Measurements from ENCODE around the gene ST3GAL3.

The ST3GAL3 gene

DNA sequence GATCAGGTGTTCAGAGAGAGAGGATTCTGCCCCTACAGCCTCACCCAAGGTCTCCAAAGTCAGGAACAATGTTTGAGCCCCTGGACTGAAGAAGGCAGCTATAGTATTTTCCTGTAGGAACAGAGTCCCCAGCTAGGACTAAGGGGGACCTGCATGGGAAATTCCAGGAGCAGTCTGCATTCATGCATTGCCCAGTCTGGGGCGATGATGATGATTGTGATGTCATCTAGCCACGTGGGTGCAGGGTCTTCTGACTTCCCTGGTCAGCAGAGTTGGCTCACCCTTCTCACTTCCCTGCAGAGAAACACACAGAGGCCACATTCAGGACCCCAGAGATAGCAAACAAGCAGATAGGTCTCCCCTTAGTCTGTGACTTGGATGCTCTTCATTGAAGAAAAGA, 169.8 kb downstream of the ST3GAL3 start:
- H3K4me3 ChIP-seq (ENCODE audit: extremely low read depth, insufficient read depth, low read length, poor library complexity, severe bottlenecking) = no peak overlapping the region
- 60 to 100% methylated on average over 1 to 2 of the region's 2 CpGs for WGBS, 2 experiments (ENCODE audit: insufficient coverage in 2 of 2)
- H3K27ac ChIP-seq (ENCODE audit: low read depth, low read length, severe bottlenecking) = no peak overlapping the region
- H3K36me3 ChIP-seq (ENCODE audit: control insufficient read depth, insufficient read depth, low read length) = peaks cover 7% of the 10 kb centered on the region
- peaks cover 8% of the 10 kb centered on the region for H3K4me1 ChIP-seq (ENCODE audit: control insufficient read depth, insufficient read depth, low read length, poor library complexity, severe bottlenecking)
- no peaks in the 10 kb centered on the region for H3K9me3 ChIP-seq (ENCODE audit: control insufficient read depth, low read length)

DNA sequence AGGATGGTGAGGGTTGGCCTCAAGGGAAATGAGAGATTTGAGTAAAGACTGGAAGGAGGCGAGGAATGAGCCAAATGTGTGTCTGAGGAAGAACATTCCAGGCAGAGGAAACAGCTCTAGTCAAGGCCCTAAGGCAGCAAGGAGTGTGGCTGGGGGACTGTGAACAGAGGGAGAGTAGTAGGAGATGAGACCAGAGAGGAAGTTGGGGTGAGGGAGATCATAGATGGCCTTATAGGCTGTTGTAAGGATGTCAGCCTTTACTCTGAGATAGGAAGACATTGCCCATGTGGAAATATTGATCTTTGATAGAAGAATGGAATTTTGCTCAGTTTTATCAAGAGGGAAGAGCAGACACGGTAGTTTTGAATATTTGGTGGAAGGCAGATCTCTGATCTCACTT, 171.1 kb downstream of the ST3GAL3 start:
- Histone ChIP-seq H3K4me1 (ENCODE audit: control insufficient read depth, insufficient read depth, low read length, poor library complexity, severe bottlenecking) (peaks cover 8% of the 10 kb centered on the region), H3K9me3 (ENCODE audit: control insufficient read depth, low read length) (no peaks in the 10 kb centered on the region), H3K4me3 (ENCODE audit: extremely low read depth, insufficient read depth, low read length, poor library complexity, severe bottlenecking) (no peak overlapping the region), H3K27ac (ENCODE audit: low read depth, low read length, severe bottlenecking) (no peak overlapping the region), H3K36me3 (ENCODE audit: control insufficient read depth, insufficient read depth, low read length) (peaks cover 7% of the 10 kb centered on the region)
- 94 to 95% methylated on average over 1 to 2 of the region's 2 CpGs for WGBS, 2 experiments (ENCODE audit: insufficient coverage in 2 of 2)

DNA sequence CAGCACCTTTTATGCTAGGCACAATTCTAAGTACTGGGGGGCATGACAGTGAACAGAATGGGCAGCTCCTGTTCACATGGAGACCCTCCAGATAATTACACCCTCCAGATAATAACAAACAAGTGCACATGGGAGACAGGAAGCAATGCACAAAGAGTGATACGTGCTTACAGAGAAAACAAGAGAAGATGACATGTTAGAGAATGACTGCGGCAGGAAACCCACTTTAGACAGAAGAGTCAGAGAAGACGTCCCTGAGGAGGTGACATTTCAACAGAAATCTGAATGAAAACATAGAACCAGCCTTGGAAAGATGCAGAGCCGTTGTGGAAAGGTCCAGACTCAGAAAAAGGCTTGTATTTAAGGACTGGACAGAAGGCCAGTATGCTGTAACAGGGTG, 171.5 kb downstream of the ST3GAL3 start:
- Histone ChIP-seq H3K4me1 (ENCODE audit: control insufficient read depth, insufficient read depth, low read length, poor library complexity, severe bottlenecking) (peaks cover 8% of the 10 kb centered on the region), H3K4me3 (ENCODE audit: extremely low read depth, insufficient read depth, low read length, poor library complexity, severe bottlenecking) (no peak overlapping the region), H3K27ac (ENCODE audit: low read depth, low read length, severe bottlenecking) (no peak overlapping the region), H3K36me3 (ENCODE audit: control insufficient read depth, insufficient read depth, low read length) (peaks cover 7% of the 10 kb centered on the region), H3K9me3 (ENCODE audit: control insufficient read depth, low read length) (no peaks in the 10 kb centered on the region)
- 91 to 100% methylated on average over 3 to 4 of the region's 4 CpGs for WGBS, 2 experiments (ENCODE audit: insufficient coverage in 2 of 2)

DNA sequence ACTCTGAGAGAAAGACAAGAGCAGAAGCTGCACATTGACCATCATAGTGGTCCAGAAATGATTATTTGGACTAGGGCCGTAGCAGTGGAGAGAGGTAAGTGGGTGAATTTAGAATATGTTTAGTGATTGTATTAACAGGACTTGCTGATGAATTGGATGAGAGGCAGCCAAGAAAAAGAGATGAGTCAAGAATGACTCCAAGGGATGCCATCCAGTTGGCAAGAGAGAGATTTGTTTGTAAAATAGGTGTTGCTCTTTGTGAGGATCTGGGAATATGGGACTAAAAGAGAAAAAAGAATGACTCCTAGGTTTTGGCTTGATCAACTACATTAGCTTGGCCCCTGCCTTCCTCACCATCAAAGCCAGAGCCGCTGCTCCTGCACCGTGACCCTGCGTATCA, 172.1 kb downstream of the ST3GAL3 start:
- peaks cover 7% of the 10 kb centered on the region for H3K36me3 ChIP-seq (ENCODE audit: control insufficient read depth, insufficient read depth, low read length)
- 90 to 95% methylated on average over 2 to 4 of the region's 4 CpGs for WGBS, 2 experiments (ENCODE audit: insufficient coverage in 2 of 2)

DNA sequence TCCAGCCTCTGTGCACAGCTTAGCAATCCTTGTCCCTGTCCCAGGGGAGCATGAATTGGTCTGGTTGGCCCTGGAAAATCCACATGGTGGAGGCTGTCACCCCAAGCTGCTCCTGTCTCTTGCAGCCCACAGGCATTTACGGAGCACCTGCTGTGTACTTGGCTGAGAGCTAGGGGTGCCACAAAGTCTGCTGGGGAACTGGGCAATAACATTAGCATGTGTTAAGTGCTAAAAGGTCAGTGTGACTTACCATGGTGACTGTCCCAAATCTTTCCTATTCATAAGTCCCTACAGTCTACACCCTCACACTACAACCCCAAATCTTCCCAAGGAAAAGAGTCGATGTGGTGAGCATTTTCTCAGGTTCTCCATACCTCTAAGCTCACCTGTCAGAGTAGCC, 172.7 kb downstream of the ST3GAL3 start:
- no peak overlapping the region for H3K27ac ChIP-seq (ENCODE audit: low read depth, low read length, severe bottlenecking)
- H3K9me3 ChIP-seq (ENCODE audit: control insufficient read depth, low read length) = no peaks in the 10 kb centered on the region
- H3K36me3 ChIP-seq (ENCODE audit: control insufficient read depth, insufficient read depth, low read length) = peaks cover 7% of the 10 kb centered on the region
- WGBS, 2 experiments (ENCODE audit: insufficient coverage in 2 of 2) = 91 to 93% methylated on average over 2 of the region's 2 CpGs
- H3K4me3 ChIP-seq (ENCODE audit: extremely low read depth, insufficient read depth, low read length, poor library complexity, severe bottlenecking) = no peak overlapping the region
- peaks cover 2% of the 10 kb centered on the region for H3K4me1 ChIP-seq (ENCODE audit: control insufficient read depth, insufficient read depth, low read length, poor library complexity, severe bottlenecking)

More for the DNA sequence above, 172.1 kb downstream of the ST3GAL3 start:
- H3K4me3 ChIP-seq (ENCODE audit: extremely low read depth, insufficient read depth, low read length, poor library complexity, severe bottlenecking) = no peak overlapping the region
- peaks cover 7% of the 10 kb centered on the region for H3K4me1 ChIP-seq (ENCODE audit: control insufficient read depth, insufficient read depth, low read length, poor library complexity, severe bottlenecking)
- no peaks in the 10 kb centered on the region for H3K9me3 ChIP-seq (ENCODE audit: control insufficient read depth, low read length)
- H3K27ac ChIP-seq (ENCODE audit: low read depth, low read length, severe bottlenecking) = no peak overlapping the region

DNA sequence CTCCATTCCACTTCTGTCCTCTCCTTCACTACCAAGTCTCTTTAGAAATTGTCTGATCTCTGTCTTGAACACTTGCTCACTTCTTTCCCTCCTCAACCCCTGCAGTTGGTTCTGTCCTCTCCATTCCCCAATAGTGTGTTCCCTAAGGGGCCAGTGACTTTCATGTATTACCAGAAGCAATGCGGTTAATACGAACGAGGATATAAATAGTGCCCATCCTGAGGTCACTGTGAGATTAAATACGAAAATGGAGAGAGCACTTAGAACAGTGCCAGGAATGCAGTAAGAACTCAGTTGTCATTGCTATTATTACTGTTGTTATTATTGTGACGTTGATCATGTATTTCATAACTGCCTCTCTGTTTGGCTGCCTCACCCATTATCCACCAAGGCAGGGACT, 173.3 kb downstream of the ST3GAL3 start:
- Histone ChIP-seq H3K9me3 (ENCODE audit: control insufficient read depth, low read length) (no peaks in the 10 kb centered on the region), H3K4me3 (ENCODE audit: extremely low read depth, insufficient read depth, low read length, poor library complexity, severe bottlenecking) (no peak overlapping the region), H3K36me3 (ENCODE audit: control insufficient read depth, insufficient read depth, low read length) (peaks cover 7% of the 10 kb centered on the region), H3K4me1 (ENCODE audit: control insufficient read depth, insufficient read depth, low read length, poor library complexity, severe bottlenecking) (peaks cover 4% of the 10 kb centered on the region), H3K27ac (ENCODE audit: low read depth, low read length, severe bottlenecking) (no peak overlapping the region)
- 88 to 100% methylated on average over 4 to 5 of the region's 5 CpGs for WGBS, 2 experiments (ENCODE audit: insufficient coverage in 2 of 2)

DNA sequence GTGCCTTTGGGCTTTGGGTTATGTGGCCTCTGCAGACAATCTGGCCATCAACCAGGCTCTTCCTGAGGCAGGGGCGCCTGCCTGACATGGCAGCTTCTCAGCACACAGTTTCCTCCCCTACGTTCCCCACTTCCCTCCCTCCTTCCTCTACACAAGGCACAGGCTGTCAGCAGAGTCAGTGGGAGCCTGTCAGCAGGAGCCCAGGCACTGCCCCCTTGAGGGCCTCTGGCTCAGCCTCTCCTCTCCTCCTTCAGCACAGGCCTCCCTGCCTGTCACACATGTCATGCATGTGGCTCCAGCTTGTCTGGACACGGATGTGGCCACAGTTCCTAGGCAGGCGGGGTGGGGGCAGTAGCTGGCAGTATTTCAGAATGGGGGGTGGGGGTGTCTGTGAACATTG, 174.1 kb downstream of the ST3GAL3 start:
- Histone ChIP-seq H3K36me3 (ENCODE audit: control insufficient read depth, insufficient read depth, low read length) (peaks cover 7% of the 10 kb centered on the region), H3K4me1 (ENCODE audit: control insufficient read depth, insufficient read depth, low read length, poor library complexity, severe bottlenecking) (peaks cover 4% of the 10 kb centered on the region), H3K4me3 (ENCODE audit: extremely low read depth, insufficient read depth, low read length, poor library complexity, severe bottlenecking) (no peak overlapping the region), H3K27ac (ENCODE audit: low read depth, low read length, severe bottlenecking) (no peak overlapping the region), H3K9me3 (ENCODE audit: control insufficient read depth, low read length) (no peaks in the 10 kb centered on the region)
- WGBS, 2 experiments (ENCODE audit: insufficient coverage in 2 of 2) = 92% methylated on average over 2 of the region's 4 CpGs; no CpG with 5 or more reads in 1 of the 2 experiments

DNA sequence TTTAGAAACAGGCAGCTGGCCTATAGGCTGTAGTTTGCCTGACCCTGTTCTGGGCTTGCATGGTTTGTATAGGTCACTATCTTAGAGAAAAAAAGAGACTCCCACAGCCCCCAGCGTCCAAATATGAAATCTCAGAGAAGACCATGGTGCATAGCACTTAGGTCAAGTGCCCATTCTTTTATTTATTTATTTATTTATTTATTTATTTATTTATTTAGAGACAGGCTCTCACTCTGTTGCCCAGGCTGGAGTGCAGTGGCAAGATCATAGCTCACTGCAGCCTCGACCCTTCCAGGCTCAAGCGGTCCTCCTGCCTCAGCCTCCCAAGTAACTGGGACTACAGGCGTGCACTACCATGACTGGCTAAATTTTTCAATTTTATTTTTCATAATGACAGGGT, 175.4 kb downstream of the ST3GAL3 start:
- Histone ChIP-seq H3K36me3 (ENCODE audit: control insufficient read depth, insufficient read depth, low read length) (peaks cover 7% of the 10 kb centered on the region), H3K4me3 (ENCODE audit: extremely low read depth, insufficient read depth, low read length, poor library complexity, severe bottlenecking) (no peak overlapping the region), H3K27ac (ENCODE audit: low read depth, low read length, severe bottlenecking) (no peak overlapping the region), H3K4me1 (ENCODE audit: control insufficient read depth, insufficient read depth, low read length, poor library complexity, severe bottlenecking) (peaks cover 4% of the 10 kb centered on the region), H3K9me3 (ENCODE audit: control insufficient read depth, low read length) (no peaks in the 10 kb centered on the region)
- 97 to 100% methylated on average over 3 of the region's 4 CpGs for WGBS, 2 experiments (ENCODE audit: insufficient coverage in 2 of 2)

DNA sequence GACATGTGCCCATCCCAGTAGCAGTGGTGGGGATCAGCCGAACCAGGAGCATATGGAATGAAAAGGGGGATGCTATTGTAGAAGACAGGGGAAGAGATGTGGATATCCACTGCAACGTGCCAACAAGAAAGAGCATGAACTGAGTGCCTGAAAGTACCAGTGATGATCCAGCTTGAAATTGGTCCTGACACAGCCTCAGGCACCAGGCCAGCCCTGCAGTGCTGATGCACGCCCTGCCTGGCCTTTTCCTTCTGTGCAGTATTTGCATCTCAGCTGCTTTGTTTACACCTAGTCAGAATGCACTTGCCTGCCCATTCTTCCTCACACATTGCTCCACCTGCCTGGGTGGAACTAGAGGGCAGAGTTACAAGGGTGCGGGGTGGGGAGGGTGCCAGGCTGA, 176.0 kb downstream of the ST3GAL3 start:
- H3K36me3 ChIP-seq (ENCODE audit: control insufficient read depth, insufficient read depth, low read length) = peaks cover 7% of the 10 kb centered on the region
- 90 to 94% methylated on average over 3 of the region's 4 CpGs for WGBS, 2 experiments (ENCODE audit: insufficient coverage in 2 of 2)
- no peak overlapping the region for H3K4me3 ChIP-seq (ENCODE audit: extremely low read depth, insufficient read depth, low read length, poor library complexity, severe bottlenecking)
- H3K4me1 ChIP-seq (ENCODE audit: control insufficient read depth, insufficient read depth, low read length, poor library complexity, severe bottlenecking) = peaks cover 4% of the 10 kb centered on the region
- H3K27ac ChIP-seq (ENCODE audit: low read depth, low read length, severe bottlenecking) = no peak overlapping the region
- no peaks in the 10 kb centered on the region for H3K9me3 ChIP-seq (ENCODE audit: control insufficient read depth, low read length)

DNA sequence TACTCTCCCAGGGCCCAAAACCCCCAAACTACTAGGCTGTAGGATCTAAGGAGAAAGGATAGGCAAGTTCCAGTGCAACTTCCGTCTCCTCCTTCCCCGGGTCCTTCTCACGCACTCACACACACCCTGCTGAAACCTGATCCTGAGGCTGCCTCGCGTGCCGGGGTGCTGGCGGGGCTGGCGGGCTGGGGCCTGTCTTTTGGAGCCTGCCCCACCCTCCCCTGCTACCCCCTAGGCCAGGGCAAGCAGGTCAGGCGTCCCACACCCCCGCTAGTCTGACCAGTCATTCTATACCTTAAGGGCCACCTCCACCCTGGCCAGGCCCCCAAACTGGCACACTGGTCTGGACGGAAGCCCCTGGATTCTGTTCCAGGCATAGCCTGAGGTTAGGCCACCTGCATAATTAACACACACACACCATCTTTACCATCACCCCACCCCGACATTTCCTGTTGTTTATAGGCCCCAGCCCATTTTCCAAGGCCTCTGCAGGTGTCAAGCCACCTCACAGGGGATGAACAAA, 178.0 kb downstream of the ST3GAL3 start:
- H3K27ac ChIP-seq (ENCODE audit: low read depth, low read length, severe bottlenecking) = no peak overlapping the region
- H3K4me3 ChIP-seq (ENCODE audit: extremely low read depth, insufficient read depth, low read length, poor library complexity, severe bottlenecking) = no peak overlapping the region
- peaks cover 4% of the 10 kb centered on the region for H3K4me1 ChIP-seq (ENCODE audit: control insufficient read depth, insufficient read depth, low read length, poor library complexity, severe bottlenecking)
- 54 to 57% methylated on average over 5 to 11 of the region's 12 CpGs for WGBS, 2 experiments (ENCODE audit: insufficient coverage in 2 of 2)
- H3K36me3 ChIP-seq (ENCODE audit: control insufficient read depth, insufficient read depth, low read length) = no peaks in the 10 kb centered on the region
- no peaks in the 10 kb centered on the region for H3K9me3 ChIP-seq (ENCODE audit: control insufficient read depth, low read length)

DNA sequence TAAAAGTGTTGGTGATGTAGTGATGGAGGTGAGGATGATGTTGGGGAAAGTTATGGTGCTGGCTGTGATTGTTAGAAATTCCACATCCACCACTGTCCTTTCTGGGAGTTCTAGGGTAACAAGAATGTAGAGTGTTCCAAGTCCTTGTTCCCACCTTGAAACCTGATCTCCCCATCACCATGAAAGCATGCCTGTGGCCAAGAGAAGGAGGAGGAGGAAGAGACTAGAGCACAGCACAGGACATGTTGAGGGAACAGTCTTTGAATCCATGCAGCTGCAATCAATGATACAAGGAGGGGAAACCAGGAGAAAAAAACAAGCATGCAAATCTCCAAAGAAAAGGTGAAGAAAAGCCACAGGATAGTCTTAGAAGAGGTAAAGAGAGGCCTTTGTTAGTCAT, 180.4 kb downstream of the ST3GAL3 start:
- H3K4me3 ChIP-seq (ENCODE audit: extremely low read depth, insufficient read depth, low read length, poor library complexity, severe bottlenecking) = no peak overlapping the region
- H3K9me3 ChIP-seq (ENCODE audit: control insufficient read depth, low read length) = no peaks in the 10 kb centered on the region
- no peak overlapping the region for H3K27ac ChIP-seq (ENCODE audit: low read depth, low read length, severe bottlenecking)
- no peaks in the 10 kb centered on the region for H3K36me3 ChIP-seq (ENCODE audit: control insufficient read depth, insufficient read depth, low read length)
- peaks cover 4% of the 10 kb centered on the region for H3K4me1 ChIP-seq (ENCODE audit: control insufficient read depth, insufficient read depth, low read length, poor library complexity, severe bottlenecking)
